GM13977 (cell line): ENCODE measurements around the gene SUSD3.

Source experiments
- DNase-seq: peaks from one replicate; pipeline ENCODE4 v3.0.0; 2012; ENCODE audit warnings: low spot score
- in situ Hi-C: fragments of 300-500 bp; cut with MboI; formaldehyde crosslinking; loops from one replicate; pipeline ENCODE4 v1.12.0; 2022; ENCODE audit warnings: low sequenced_read_pairs, low pct_unique_long_range_greater_than_20kb, mixed read lengths, inconsistent platforms; ENCODE audit not compliant: unreplicated experiment
- TF ChIP-seq, protein P1 (sequence below): IDR thresholded peaks from 2 replicates; pipeline ENCODE4 v1.5.1; 2012; ENCODE audit warnings: mild to moderate bottlenecking, control low read depth; ENCODE audit not compliant: insufficient read depth; ENCODE audit errors: extremely low read depth, missing control alignments

SUSD3 gene

DNA sequence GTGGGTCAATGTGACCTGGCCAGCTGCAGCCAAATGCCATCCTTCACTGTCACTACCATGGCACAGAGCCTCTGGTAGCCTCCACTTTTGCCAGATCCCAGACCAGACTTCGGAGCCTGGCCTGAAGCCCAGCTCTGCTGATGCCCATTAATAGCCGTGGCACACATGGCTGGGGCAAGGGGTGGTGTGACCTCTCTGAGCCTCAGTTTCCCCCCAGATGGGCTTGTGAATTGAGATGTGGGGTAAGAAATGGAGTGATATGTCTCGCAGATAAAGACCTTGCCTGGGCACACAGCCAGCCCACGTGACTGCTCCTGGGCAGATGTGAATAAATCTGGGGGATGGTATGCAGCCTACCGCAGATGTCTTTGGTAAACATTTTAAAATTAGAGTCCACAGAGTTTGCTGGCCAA, 13.9 kb downstream of the SUSD3 start:
- DNase-seq: no peak
- TF ChIP-seq, protein P1, sequence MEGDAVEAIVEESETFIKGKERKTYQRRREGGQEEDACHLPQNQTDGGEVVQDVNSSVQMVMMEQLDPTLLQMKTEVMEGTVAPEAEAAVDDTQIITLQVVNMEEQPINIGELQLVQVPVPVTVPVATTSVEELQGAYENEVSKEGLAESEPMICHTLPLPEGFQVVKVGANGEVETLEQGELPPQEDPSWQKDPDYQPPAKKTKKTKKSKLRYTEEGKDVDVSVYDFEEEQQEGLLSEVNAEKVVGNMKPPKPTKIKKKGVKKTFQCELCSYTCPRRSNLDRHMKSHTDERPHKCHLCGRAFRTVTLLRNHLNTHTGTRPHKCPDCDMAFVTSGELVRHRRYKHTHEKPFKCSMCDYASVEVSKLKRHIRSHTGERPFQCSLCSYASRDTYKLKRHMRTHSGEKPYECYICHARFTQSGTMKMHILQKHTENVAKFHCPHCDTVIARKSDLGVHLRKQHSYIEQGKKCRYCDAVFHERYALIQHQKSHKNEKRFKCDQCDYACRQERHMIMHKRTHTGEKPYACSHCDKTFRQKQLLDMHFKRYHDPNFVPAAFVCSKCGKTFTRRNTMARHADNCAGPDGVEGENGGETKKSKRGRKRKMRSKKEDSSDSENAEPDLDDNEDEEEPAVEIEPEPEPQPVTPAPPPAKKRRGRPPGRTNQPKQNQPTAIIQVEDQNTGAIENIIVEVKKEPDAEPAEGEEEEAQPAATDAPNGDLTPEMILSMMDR: no peak
- in situ Hi-C loops: no loop called here

DNA sequence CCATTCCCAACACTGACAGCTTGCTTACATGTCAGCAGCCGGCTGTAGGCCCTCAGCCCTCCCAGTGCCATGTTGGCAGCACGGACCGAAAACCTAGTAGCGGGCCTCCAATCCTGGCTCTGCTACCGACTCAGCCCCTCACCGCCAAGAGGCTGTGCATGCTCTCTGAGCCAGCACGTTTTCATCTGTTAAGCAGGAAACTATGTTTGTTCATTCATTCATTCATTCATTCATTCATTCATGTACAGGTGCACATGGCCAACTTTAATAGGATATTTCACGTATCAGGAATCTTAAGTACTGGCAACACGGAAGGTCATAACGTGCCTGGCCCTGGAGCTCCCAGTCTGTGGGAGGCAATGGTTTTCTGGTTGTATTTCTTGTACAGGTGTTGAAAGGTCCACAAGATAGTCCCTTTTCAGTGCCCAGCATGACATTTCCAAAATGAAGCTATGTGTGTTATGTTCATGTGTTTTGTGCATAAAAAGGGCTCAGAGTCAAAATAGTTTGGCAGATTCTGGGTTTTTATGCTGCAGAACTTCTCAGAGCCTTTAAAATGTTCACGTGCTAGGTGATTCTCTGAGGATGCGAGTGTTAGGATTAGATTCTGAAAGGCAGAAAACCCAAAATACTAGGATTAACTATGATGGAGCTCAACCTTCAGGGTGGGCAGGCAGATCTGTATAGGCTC, 17.7 kb downstream of the SUSD3 start:
- in situ Hi-C loops: no loop called here
- no peak for DNase-seq
- TF ChIP-seq, protein P1: no peak

DNA sequence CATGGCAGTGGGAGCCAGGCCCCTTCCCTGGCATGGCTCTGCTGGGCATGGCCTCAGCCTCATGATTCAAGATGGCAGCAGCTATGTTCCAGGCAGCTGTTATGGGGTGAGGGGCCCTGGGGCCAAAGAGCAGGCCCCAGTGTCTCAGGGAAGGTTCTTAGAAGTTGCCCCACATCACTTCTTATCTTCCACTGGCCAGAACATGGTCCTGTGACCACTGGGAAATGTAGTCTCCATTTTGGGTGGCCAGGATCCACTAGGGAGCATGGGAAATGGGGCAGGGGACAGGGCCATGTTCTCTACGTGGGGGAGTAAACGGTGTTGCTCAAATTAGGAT, 18.3 kb downstream of the SUSD3 start:
- in situ Hi-C loops: no loop called here
- no peak for DNase-seq
- TF ChIP-seq, protein P1: no peak

DNA sequence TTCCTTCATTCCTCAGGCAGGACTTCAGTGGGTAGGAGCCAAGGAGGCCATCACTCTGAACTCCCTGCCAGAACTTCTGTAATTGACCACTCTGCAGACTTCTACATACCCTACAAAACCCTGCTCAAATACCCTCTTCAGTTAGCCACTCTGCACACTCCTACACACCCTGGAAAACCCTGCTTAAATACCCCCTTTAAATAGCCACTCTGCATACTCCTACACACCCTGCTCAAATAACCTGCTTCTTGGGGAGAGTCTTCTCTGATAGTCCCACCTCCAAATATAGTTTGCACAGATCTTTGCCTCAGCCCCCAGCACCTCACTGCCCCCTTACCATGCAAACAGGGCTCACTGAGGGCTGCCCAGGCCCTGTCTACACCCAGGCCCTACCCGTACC, 18.9 kb downstream of the SUSD3 start:
- no peak for DNase-seq
- TF ChIP-seq, protein P1: no peak
- in situ Hi-C loops: no loop called here

DNA sequence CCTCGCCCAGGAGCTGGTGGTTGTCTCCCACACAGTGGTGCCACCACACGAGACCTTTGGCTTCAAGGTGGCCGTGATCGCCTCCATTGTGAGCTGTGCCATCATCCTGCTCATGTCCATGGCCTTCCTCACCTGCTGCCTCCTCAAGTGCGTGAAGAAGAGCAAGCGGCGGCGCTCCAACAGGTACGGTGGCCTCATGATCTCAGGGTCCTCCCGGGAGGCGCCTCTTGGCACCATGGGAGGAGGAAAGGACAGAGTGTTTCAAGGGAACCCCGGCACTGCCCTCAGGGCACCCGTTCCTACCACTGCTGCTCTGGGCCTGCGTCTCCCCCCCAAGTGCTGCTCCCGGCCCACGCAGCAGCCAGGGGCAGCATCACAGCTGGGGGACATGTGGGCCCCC, 19.3 kb downstream of the SUSD3 start:
- TF ChIP-seq, protein P1: no peak
- in situ Hi-C loops: no loop called here
- DNase-seq: no peak

DNA sequence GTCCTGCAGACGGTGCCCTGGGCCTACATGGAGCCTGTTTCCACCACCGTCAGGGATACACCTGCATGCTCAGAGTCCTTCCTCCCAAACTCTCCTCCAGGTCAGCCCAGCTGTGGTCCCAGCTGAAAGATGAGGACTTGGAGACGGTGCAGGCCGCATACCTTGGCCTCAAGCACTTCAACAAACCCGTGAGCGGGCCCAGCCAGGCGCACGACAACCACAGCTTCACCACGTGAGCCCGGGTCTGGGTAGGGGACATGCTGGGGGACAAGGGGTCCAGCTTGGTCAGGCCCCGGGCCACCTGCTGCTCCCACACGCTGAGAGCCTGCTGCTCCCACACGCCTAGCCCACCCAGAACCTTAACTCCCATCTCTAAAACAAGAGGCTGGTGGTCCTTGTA, 20.9 kb downstream of the SUSD3 start:
- DNase-seq: no peak
- in situ Hi-C loops: no loop called here
- TF ChIP-seq, protein P1: no peak

DNA sequence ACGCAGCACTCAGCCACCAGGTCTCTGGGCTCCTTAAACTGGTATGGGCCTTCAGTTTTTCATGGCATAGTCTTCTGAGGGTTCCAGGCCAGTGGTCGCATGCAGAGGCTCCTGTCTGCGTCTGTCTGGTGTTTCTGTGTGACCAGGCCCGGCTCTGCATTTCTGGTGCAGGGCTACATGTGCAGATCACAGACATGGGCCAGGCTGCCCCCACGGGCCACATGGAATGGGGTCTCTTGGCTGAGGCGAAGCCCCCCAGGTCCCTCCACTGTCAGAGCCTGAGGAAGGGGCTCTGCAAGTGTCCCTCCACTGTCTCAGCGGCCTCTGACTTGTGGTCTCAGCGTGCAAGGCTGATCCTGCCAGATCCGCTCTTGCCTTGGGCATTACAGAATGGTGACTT, 21.9 kb downstream of the SUSD3 start:
- in situ Hi-C loops: no loop called here
- no peak for DNase-seq
- TF ChIP-seq, protein P1: no peak
